Measurements from ENCODE around the gene PRSS8.
A peak's percentile ranks its signal among the peaks of the same experiment; 100 is the strongest.
"Not testable (repeated sequence)": the region's sequence is repeated elsewhere in the genome, so short reads cannot be mapped to it uniquely, and the experiment has no call there.

Gene PRSS8

DNA sequence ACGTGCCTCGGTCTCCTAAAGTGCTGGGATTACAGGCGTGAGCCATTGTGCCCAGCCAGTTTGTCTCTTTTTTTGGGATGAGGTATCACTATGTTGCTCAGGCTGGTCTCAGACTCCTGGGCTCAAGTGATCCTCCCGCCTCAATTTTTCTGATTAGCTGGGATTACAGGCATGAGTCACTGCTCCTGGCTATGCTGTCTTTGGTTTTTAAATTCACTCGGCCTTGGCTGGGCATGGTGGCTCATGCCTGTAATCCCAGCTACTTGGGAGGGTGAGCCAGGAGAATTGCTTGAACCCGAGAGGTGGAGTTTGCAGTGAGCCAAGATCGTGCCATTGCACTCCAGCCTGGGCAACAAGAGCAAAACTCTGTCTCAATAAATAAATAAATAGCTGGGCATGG is 8.9 kb upstream of the PRSS8 start:
- DNase-seq (ENCODE audit: low spot score), result not testable (repeated sequence)

DNA sequence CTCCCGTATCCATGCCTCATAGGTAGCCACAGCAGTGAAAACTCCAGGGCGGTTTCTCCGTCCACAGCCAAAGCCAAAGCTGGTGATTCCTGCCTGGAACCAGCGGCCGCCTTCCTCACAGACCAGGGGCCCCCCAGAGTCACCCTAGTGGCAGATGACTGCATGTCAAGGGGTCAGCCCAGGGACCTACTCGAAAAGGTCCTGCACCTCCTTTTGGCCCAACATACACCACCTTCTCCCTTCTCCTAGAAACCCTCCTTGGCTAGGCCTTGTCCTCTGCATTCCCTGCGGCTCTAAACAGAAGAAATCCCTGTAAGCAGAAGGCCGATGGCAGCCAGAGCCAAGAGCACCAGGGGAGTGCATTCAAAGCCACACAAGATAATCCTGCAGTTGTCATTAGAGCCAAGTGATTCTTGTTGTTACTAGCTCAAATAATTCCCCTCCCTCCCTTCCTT is 8.2 kb upstream of the PRSS8 start:
- no peak for DNase-seq (ENCODE audit: low spot score)

DNA sequence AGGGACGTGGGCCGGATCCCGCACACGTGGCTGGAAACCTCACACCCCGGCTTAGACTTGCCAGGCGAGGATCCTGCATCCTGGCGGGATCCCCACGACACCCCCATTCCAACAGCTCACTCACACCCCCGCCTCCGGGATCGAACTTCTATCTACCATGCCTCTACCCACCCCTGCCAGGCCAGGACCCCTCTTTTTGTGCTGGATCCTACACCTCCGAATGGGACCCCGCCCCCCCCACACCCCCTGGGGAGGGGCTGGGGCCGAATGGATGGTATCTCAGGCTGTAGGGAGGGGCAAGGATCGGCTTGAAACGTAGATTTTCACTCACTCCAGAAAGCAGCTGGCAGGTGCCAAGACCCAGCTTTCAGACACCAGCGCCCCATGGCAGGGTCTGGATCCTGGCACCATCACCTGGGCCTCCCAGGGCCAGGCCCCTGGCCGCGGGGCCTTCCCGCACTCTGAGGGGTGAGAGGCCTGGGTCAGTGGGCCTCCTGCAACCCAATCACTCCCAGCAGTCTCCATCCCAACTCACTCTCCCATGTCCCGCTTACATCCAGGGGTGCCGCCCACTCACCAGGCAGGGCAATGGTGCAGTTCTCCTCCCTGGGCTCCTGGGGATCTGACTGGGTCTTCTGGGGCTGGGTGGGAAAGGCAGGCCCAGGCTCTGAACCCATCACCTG is 7.6 kb upstream of the PRSS8 start:
- DNase-seq (ENCODE audit: low spot score), result no peak

DNA sequence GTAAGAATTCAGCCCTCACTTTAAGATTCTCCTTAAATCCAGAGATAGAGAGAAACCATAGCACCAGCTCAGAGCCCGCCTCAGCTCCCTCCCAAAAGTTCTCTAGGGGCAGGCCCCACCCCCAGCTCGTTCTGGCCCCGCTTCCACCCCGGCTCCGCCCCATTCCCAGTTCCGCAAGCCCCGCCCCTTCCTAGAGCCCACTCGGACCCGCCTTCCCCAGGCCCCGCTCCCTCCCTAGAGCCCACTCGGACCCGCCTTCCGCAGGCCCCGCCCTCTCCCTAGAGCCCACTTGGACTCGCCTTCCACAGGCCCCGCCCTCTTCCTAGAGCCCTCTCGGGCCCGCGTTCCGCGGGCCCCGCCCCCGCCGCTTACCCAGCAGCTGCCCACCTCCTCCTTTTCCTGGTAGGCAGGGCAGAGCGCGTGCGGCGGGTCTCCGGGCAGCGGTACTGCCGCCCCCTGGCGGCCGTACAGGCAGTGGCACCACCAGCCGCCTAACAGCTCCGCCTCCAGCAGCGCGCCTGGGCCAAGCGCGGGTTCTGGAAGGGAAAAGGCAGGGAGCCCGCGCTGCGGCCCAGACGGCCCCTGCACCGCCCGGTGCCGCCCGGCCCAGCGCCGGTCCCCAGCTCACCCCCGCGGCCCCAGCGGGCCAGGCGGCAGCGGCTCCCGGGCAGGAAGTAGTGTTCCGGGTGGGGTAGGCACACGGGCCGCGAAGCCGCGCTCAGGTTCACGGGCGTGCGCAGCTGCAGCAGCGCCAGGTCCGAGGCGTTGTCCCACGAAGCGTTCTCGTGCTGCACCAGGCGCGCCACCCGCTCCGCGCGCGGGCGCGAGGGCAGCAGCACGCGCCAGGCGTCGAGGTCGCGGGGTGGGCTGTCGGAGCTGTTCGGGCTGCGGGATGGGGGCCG is 6.8 kb upstream of the PRSS8 start:
- DNase-seq (ENCODE audit: low spot score), result peak; percentile 99

DNA sequence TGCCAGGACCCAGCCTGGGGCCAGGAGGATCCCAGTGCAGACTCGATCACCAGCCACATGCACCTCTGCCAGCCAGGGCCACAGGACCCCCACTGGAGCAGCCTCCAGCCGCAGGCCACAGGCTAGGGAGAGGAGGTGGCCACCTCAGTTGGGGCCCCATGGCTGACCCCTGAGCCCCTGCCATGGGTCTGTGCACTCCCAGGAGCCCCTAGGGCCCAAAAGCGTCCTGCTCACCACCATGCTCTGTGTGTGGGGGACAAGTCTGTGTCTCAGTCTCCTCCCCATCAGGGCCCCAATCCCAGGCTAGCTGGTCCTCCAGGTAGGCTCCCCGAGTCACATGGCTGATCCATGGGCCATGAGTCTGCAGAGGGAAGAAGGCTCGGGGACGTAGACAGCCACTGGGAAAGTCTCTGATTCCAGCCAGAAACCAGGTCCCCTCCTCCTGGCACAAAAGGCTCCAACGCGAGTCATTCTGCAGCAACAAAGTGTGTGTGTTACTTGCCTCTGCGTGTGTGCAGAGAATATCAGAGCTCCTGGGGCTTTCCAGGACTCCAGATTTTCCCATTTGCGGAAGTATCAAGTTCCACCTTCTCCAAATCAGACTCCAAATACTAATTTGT is 6.1 kb upstream of the PRSS8 start:
- DNase-seq (ENCODE audit: low spot score), result no peak

DNA sequence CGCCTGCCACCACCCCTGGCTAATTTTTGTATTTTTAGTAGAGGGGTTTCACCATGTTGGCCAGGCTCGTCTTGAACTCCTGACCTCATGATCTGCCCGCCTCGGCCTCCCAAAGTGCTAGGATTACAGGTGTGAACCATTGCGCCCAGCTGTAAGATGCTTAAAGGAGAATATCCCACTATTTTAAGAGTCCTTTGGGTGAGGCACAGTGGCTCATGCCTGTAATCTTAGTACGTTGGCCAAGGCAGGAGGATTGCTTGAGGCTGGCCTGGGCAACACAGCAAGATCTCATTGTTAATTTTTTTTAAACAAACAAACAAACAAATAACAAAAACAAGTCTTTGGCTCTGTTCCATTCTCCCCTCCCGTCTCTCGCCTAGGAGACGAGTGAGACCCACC is 5.5 kb upstream of the PRSS8 start:
- not testable (repeated sequence) for DNase-seq (ENCODE audit: low spot score)

DNA sequence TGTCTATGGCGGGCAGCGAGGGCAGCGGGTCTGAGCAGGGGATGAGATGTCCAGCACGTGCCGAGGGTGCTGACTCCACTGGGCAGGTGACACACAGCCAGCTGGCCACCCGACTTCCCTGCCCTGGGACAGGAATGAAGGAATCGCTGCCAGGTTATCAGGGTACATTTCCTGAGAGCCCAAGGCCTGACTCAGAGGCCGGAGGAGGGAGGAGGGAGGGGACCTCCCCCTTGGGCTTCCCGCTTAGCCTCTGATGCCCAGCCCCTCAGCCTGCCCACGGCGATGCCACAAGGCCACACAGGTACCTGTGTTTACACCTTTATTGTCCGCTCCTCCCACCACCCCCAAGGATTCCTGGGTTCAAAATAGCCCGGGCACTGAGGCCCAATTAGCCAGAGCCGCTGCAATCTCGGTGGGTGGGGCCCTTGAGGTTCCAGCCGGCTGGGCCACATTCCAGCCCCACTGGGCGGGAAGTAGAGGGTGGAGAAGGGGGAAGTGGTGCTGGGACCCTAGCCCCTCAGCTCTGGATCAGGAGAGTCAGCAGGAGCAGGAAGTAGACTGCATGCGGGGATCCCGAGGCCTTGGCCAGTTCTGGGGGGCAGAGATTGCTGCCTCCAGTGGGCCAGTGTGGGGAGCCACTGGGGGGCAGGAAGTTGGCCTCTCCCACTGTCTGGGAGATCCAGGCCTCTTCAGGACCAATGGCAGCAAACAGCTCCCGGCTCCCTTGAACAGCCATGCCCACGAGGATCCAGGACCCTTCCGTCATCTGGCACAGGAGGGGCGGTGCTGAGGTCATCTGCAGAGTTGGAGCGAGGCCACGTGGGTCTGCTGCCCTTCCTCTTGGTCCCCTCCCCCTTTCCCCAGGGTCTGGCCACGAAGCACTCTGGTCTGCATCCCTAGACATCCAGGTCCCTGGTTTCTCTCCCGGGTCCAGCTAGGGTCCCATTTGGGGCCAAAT is 3.4 kb upstream of the PRSS8 start:
- DNase-seq (ENCODE audit: low spot score), result no peak

DNA sequence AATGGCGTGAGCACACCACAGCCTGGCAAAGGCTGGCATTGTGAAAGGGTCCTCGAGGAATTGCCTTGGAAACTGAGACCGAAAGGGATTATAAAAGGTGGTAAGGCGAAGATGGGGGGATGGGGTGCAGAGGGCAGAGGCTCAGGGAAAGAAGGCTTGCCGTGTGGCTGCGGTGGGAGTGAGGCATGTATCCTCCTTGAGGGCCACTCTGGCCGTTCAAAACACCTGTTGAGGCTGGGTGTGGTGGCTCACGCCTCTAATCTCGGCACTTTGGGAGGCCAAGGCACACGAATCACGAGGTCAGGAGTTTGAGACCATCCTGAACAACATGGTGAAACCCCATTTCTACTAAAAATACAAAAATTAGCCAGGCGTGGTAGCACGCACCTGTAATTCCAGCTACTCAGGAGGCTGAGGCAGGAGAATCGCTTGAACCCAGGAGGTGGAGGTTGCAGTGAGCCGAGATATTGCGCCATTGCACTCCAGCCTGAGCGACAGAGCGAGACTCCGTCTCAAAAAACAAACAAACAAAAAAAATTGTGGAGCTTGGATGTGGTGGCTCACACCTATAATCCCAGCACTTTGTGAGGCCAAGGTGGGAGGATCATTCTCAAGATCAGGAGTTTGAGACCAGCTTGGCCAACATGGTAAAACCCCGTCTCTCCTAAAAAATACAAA is 1.4 kb upstream of the PRSS8 start:
- DNase-seq (ENCODE audit: low spot score), result not testable (repeated sequence)

DNA sequence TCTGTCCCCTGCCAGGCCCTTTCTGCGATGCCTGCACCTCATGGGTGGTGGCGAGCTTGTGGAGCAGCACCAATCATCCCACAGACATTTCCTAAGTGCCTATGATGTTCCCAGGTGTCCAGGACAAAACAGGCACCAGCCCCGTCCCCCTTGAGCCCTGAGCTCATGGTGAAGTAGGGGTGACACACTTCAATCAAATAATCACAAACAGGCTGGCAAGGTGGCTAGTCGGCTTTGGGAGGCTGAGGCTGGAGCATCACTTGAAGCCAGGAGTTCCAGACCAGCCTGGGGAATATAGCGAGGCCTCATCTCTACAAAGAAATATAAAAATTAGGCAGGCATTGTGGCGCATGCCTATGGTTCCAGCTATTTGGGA is 748 bp upstream of the PRSS8 start:
- DNase-seq (ENCODE audit: low spot score), result no peak

DNA sequence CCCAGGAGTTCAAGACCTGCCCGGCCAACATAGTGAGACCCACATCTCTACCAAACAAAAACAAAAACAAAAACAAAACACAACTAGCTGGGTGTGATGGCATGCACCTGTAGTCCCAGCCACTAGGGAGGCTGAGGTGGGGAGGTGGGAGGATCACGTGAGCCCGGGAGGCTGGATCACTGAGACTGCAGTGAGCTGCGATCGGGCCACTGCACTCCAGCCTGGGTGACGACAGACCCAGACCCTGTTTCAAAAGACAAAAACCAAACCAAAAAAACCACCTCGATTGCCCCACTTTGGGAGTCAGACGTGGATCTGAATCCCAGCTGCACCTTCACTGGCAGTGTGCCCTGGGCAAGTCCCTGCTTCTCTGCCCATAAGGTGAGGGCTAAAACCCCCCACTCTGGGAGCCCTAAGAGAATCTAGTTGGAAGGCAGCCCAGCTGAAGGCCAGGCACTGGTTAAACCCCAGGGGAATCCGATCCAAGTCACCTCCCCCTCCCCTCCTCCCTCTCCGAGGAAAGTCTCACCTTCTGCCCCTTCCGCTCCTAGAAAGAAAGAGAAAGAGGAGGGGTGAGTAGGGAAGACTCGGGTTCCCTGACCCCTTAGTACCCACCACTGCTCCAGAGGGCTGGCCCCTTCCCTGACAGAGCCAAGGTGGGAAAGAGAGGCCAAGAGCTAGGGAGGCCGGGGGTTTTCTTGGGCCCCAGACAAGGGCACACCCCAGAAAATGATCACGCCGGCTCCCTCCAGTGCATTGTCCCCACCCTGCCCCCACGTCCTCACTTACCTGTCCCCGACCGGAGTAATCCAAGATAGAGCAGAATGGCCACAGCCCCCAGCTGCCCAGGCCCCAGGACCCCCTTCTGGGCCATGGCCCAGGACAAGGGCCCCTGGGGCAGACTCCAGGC is 647 bp downstream of the PRSS8 start:
- no peak for DNase-seq (ENCODE audit: low spot score)

DNA sequence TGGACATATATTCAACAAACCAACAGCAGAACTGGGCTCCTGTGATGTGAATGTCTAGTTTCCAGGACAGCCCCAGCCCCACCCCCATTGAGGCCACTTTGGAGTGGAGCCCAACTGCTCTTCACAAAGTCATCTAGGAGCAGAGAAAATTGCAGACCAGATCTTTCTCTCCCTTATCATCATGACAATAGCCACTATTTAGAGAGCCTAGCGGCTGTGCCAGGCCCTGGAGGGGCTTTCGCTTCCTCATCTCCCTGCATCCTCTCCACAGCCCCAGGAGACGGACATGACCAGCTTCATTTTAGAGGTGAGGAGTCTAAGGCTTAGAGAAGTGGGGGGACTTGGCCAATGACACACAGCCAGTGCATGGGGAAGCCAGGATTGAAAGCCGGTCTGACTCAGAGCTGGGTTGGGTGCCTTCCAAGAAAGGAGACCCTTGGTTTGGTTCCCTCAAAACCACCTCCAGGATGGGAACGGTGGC is 1.4 kb downstream of the PRSS8 start:
- no peak for DNase-seq (ENCODE audit: low spot score)

DNA sequence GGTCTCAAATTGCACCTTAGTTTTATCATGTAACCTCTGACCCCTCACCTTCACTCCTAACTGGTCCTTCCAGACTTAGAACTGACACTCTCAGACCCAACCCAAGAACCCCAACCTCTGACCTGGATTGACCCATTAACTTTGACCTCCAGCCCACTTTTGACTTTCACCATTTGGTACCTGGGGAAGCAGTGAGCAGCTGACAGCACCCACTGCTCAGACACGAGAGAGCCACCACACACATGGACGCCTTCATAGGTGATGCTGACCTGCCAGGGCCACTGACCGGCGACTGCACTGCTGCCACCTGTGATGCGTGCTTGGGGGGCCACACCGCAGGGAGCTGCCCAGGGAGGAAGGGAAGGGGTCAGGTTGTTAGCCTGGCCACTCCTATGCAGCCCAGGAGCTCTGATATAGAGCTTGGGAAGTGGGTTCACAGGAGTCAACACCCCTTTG is 2.5 kb downstream of the PRSS8 start:
- no peak for DNase-seq (ENCODE audit: low spot score)

DNA sequence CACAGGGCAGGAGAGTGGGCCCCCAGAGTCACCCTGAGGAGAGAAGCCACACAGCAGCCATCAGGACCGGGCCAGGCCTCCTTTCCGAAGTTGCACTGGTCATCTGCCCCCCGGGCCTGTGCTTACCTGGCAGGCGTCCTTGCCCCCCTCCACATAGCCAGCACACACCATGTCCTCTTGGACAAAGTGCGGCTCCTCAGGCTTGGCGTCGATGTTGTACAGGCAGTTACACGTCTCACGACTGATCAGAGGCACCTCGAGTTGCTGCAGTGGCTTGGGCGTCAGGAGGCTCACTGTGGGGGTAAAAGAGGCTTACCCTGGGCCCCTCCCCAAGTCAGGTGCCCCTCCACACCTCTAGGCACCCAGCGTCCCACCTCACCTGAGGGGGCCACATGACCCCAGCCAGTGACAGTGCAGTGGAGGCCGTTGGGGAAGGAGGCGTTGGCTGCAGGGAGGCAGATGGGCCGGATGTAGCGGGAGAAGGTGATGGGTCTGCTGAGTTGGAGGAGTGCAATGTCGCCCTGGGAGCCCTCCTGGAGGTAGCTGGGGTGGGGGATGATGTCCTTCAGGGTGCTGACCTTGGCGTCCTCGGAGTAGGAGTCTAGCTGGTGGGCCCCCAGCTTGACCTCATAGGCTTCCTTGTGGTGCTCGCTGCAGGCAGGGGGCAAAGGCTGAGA is 3.1 kb downstream of the PRSS8 start:
- DNase-seq (ENCODE audit: low spot score), result no peak

DNA sequence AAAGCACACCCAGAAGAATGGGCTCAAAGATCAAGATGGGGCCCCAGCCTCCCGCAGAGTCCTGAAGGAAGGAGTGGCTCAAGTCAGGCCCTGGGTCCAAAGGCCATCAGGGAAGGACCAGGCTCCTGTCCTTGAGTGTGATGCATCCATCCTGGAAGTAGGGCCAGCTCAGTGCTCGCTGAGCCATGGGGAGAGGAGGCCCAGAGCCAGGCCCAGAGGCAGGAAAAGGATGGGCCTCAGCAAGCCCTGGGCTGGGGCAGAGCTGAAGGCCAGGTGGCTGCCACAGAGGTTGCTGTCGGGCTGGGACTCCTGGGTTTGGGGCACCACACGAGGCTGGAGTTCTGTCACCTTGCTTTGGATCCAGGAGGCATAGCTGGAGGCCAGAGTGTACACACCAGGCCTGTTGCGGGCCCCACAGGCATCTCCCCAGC is 3.7 kb downstream of the PRSS8 start:
- DNase-seq (ENCODE audit: low spot score), result no peak

DNA sequence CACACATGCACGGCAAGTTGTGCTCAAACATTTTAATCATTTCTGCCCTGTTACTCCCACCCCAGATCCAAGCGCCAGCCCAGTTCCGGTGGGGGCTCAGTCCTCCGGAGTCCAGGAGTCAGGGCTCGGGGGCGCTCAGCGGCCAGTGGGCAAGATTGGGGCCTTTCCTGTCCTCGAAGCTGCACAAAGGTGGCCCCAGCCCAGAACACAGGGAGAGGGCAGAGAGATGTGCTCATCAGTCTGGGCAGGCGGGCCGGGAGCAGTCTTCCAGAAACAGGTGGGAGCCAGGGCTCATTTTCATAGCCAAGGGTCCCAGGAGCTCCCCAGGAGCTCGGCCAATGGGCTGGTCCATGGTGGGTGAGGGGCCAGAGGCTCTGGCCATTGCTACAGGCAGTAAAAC is 4.1 kb downstream of the PRSS8 start:
- no peak for DNase-seq (ENCODE audit: low spot score)

DNA sequence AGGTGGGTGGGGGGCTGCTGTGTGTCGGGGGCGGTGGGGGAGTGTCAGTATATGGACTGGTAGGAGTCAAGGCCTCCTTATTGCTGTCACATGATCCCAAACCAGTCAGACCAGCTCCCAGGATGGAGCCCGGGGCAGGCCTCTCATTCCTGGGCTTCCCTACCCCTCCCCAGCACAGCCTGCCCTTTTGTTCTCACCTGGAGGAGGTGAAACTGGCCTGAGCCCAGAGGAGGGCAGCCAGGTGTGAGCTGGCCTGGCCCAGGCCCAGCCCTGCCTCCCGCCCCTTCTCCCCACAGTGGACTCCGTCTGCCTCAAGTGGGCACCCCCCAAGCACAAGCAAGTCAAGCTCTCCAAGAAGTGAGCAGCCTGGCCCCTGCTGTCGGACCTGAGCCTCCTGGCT is 4.6 kb downstream of the PRSS8 start:
- DNase-seq (ENCODE audit: low spot score), result no peak

DNA sequence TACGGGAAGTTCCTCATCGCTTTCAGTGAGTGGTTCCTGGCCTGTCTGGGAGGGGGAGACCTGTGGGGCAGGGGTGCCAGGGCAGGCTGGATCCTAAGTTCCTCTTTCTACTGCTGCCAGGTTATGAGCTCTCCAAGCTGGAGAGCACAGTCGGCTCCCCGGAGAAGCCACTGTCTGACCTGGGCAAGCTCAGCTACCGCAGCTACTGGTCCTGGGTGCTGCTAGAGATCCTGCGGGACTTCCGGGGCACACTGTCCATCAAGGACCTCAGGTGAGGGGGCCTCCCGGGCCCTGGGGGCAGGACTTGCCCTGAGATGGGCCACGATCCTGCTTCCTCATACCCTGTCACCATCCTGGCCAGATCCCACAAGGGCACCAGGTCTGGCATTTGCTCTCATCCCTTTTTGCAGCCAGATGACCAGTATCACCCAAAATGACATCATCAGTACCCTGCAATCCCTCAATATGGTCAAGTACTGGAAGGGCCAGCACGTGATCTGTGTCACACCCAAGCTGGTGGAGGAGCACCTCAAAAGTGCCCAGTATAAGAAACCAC is 5.1 kb downstream of the PRSS8 start:
- DNase-seq (ENCODE audit: low spot score), result no peak

DNA sequence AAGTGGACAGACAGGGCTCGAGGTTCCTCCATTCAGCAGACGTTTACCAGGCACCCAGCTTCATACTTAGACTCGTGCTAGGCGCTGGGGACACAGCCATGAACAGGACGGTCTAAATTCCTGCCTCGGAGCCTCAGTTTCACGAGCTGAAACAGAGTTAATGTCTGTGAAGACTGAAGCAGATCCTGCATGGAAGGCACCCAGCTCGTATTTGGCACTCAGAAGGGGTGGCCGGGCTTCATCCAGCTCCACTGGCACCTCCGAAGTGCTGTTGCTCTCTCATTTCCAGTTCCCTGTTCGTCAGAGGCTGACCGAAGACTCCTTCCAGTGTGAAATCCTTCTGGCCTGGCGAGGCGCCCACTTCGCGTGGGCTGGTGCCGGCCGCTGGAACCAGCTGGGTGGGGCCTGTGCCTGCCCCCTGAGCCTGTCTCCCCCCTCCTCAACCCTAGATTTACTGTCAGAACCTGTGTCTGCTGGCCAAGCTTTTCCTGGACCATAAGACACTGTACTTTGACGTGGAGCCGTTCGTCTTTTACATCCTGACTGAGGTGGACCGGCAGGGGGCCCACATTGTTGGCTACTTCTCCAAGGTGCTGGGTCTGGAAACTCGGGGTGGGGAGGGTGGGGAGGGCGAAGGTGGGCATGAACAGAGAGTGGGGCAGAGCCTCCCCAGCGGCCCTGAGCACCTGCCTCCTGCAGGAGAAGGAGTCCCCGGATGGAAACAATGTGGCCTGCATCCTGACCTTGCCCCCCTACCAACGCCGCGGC is 5.8 kb downstream of the PRSS8 start:
- DNase-seq (ENCODE audit: low spot score), result no peak

Measured in CD4-positive, alpha-beta T cell treated with Interleukin-2 at 100 ng/mL for 4 hours (primary cell).